Transverse colon (tissue), 4 donors: ENCODE data around the gene HOTAIR.

Source experiments
- CTCF ChIP-seq, 5 experiments: fragments of 200-600 bp in 3 of 5; fragments of 450-650 bp in 2 of 5; sonication (generic) in 3 of 5; IDR thresholded peaks; 1 replicate in 2 of 5; 2 replicates in 3 of 5; pipeline ENCODE4 v1.5.1; 2016 to 2017; ENCODE audit warnings: antibody characterized with exemption in 5 of 5, inconsistent platforms in 3 of 5, mild to moderate bottlenecking in 2 of 5, moderate library complexity in 1 of 5
- EP300 ChIP-seq: sonication (generic); formaldehyde crosslinking; IDR thresholded peaks from one replicate; pipeline ENCODE4 v1.6.1; 2017; ENCODE audit warnings: antibody characterized with exemption, low read depth
- POLR2A ChIP-seq: fragments of 450-650 bp; IDR thresholded peaks from one replicate; pipeline ENCODE4 v1.6.1; 2016; ENCODE audit warnings: antibody characterized with exemption, mild to moderate bottlenecking, moderate library complexity
- POLR2AphosphoS5 ChIP-seq, 3 donors: sonication (generic); formaldehyde crosslinking; IDR thresholded peaks; one replicate each; pipeline ENCODE4 v1.6.1; 2016; ENCODE audit warnings: antibody characterized with exemption in 3 of 3

GRCh38 chr12:53986686-53987483 lies 12.1 kb upstream of the HOTAIR start:
- TF ChIP-seq POLR2A, result no peak
- no peak for TF ChIP-seq CTCF (IDR thresholded peaks at IDR 0.05)
- TF ChIP-seq EP300, result no peak
- no peak for TF ChIP-seq POLR2AphosphoS5 (IDR thresholded peaks at IDR 0.05)
